RWPE1 (cell line): Measurements from ENCODE around the gene SPAG16.

ENCODE experiments used
- CTCF ChIA-PET: fragments of 350-600 bp; sonication (Branson Sonifier 250); formaldehyde crosslinking; extraction: SDS; loops from one replicate; lab custom pipeline; 2021; lab: Yijun Ruan, JAX
- POLR2A ChIA-PET: fragments of 400-600 bp; formaldehyde crosslinking; extraction: SDS; loops from one replicate; lab custom pipeline; 2020; ENCODE audit warnings: antibody characterized with exemption; ENCODE audit not compliant: low non-redundant PET; lab: Yijun Ruan, JAX
- DNase-seq: peaks from one replicate; pipeline ENCODE4 v3.0.0; 2012; ENCODE audit warnings: low spot score
- H3K27ac ChIP-seq: fragments of 450-650 bp; 2 replicates; pipeline ENCODE4 v1.5.1; 2017
- CTCF ChIP-seq: fragments of 450-650 bp; conservative IDR thresholded peaks from 2 replicates; pipeline ENCODE4 v1.5.1; 2017; ENCODE audit warnings: low read depth, mild to moderate bottlenecking

The SPAG16 gene

GRCh38 chr2:214410918-214411554 lies 1126.8 kb downstream of the SPAG16 start, which contains the start of gene VWC2L:
VWC2L (plus strand) TSS chr2:214411054; CDS start chr2:214414194, 3,140 bp downstream.
- ChIA-PET POLR2A (no interaction called here), CTCF (no interaction called here)
- H3K27ac ChIP-seq, result no peak within 1 kb of the TSS
- DNase-seq, result peak; percentile 57
- TF ChIP-seq CTCF, result no peak

DNA sequence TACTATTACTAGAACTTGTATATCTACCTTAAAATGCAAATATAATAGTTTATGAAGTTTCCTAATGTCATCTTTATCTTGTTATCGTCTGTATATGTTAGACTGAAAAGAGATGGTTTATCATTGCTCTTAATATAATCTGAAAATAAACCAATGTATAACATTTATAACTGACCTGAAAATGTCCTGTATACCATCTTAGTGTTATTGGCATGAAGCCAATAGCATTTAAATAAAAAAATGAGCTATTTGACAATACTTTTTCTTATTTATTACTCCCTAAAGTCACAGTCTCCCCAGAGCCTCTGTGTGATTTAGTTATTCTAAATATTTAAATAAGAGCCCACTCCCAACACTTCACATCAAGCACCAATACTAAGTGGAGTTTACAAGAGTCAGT lies 1128.4 kb downstream of the SPAG16 start:
- ChIA-PET POLR2A (no interaction called here), CTCF (no interaction called here)
- H3K27ac ChIP-seq, result no peak overlapping the region
- TF ChIP-seq CTCF, result no peak
- no peak for DNase-seq

DNA sequence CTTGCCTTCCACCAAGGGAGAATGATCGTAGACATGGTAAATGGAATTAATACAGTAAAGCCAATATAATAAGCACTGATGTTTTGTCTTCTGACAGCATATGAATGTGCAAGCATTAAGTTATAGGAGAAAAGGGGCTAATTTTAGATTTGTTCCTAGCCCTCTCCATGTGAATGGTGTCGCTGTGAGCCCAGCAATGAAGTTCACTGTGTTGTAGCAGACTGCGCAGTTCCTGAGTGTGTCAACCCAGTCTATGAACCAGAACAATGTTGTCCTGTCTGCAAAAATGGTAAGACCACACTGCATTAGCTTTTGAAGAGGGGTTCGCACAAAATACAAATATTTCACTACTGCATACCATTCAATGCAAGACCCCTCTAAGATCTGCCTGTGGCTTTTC lies 1152.2 kb downstream of the SPAG16 start:
- DNase-seq, result no peak
- no peak overlapping the region for H3K27ac ChIP-seq
- POLR2A ChIA-PET, result no interaction called here
- TF ChIP-seq CTCF, result no peak
- CTCF ChIA-PET, result interaction anchor here (0.6 kb wide), 1 partner anchor 1272 kb away, joined by 4 read pairs; no protein-coding TSS in a partner anchor

GRCh38 chr2:214450118-214450894 lies 1166.0 kb downstream of the SPAG16 start:
- ChIA-PET CTCF (interaction anchor here (0.6 kb wide), 1 partner anchor 1204 kb away, joined by 4 read pairs; no protein-coding TSS in a partner anchor), POLR2A (no interaction called here)
- no peak for TF ChIP-seq CTCF
- no peak for DNase-seq
- H3K27ac ChIP-seq, result no peak overlapping the region

DNA sequence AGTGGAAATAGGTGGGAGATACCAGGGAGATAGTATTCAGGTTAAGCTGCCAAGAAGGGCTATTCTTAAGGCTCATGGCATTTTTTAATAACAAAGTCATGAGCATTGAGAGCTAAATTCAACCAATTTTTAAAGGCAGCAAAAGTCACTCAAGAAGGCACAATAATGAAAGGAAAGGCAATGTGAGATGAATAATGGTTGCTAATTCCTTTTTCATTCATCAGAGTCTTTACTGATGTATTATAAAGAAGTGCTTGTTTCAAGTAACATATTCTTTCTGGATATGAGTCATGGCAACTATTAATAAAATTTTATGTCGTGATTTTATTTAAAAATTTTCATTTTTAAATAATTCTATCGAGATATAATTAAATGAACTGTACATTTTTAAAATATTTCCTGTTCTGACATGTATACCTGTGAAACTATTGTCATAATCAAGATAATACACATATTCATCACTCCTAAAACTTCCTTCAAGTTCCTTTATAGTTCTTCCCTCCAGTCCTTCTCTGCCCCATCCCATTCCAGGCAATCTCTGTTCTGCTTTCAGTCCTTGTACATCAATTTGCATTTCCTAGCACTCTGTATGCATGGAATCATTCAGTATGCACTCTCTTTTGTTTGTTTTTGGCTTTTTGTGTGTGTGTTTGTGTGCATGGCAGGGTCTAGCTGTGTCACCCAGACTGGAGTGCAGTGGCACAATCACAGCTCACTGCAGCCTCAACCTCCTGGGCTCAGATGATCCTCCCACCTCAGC lies 1167.4 kb downstream of the SPAG16 start:
- no peak for DNase-seq
- TF ChIP-seq CTCF, result no peak
- CTCF ChIA-PET, result no interaction called here
- no peak overlapping the region for H3K27ac ChIP-seq
- POLR2A ChIA-PET, result no interaction called here
